Type B pancreatic cell (in vitro differentiated cells): Measurements from ENCODE around the gene EML1. TPM values are rescaled to one million over a fixed set of nuclear protein-coding genes. Genes with fewer than 3 reads are reported as not detected.

Source experiments
- DNase-seq: peaks from one replicate; pipeline ENCODE4 v3.0.0; 2021; ENCODE audit warnings: mixed read lengths; ENCODE audit not compliant: unreplicated experiment; ENCODE audit errors: extremely low spot score
- H3K27ac Mint-ChIP-seq: 2 replicates; pipeline ENCODE4 v1.8.0; 2021; ENCODE audit warnings: mild to moderate bottlenecking, mixed read lengths
- H3K27me3 Mint-ChIP-seq: 2 replicates; pipeline ENCODE4 v1.8.0; 2021; ENCODE audit warnings: mixed read lengths
- H3K36me3 Mint-ChIP-seq: 2 replicates; pipeline ENCODE4 v1.8.0; 2021; ENCODE audit warnings: mixed read lengths
- H3K4me1 Mint-ChIP-seq: one replicate; pipeline ENCODE4 v1.8.0; 2021; ENCODE audit warnings: mixed read lengths; ENCODE audit not compliant: unreplicated experiment
- H3K4me3 Mint-ChIP-seq: 2 replicates; pipeline ENCODE4 v1.8.0; 2021; ENCODE audit warnings: mild to moderate bottlenecking, mixed read lengths
- H3K9me3 Mint-ChIP-seq: 2 replicates; pipeline ENCODE4 v1.8.0; 2021; ENCODE audit warnings: mixed read lengths
- CTCF ChIP-seq: fragments of 200-600 bp; sonication (generic); conservative IDR thresholded peaks from 2 replicates; pipeline ENCODE4 v1.5.0; 2021; ENCODE audit warnings: antibody characterized with exemption, mild to moderate bottlenecking
- total RNA-seq: library from RNA; stranded (reverse); gene quantifications from 2 replicates; pipeline ENCODE4 v1.2.1, GENCODE V29; 2021; ENCODE audit warnings: low replicate concordance

Gene EML1
- total RNA-seq, 1 donor from 2014 or later: 45.7 TPM

GRCh38 chr14:99840265-99840664, 47.1 kb downstream of the EML1 start:
- Mint-ChIP-seq H3K4me1 (peaks cover 24% of the 10 kb centered on the region), H3K9me3 (no peaks in the 10 kb centered on the region), H3K4me3 (no peak overlapping the region), H3K36me3 (no peaks in the 10 kb centered on the region), H3K27me3 (no peaks in the 10 kb centered on the region), H3K27ac (no peak overlapping the region)
- DNase-seq: no peak
- TF ChIP-seq CTCF: no peak

- TF ChIP-seq CTCF: no peak
- Mint-ChIP-seq H3K4me1 (peaks cover 24% of the 10 kb centered on the region), H3K4me3 (no peak overlapping the region), H3K27ac (no peak overlapping the region), H3K36me3 (no peaks in the 10 kb centered on the region), H3K9me3 (no peaks in the 10 kb centered on the region), H3K27me3 (no peaks in the 10 kb centered on the region)
- DNase-seq: no peak
Measured at GRCh38 chr14:99840774-99841305, 47.6 kb downstream of the EML1 start.

- no peak for DNase-seq
- Mint-ChIP-seq H3K27me3 (no peaks in the 10 kb centered on the region), H3K36me3 (no peaks in the 10 kb centered on the region), H3K4me1 (peaks cover 24% of the 10 kb centered on the region), H3K9me3 (no peaks in the 10 kb centered on the region), H3K4me3 (no peak overlapping the region), H3K27ac (no peak overlapping the region)
- no peak for TF ChIP-seq CTCF
Measured at GRCh38 chr14:99841436-99842071, 48.3 kb downstream of the EML1 start.

- Mint-ChIP-seq H3K36me3 (peaks cover 3% of the 10 kb centered on the region), H3K4me3 (no peak overlapping the region), H3K9me3 (no peaks in the 10 kb centered on the region), H3K4me1 (peaks cover 24% of the 10 kb centered on the region), H3K27me3 (no peaks in the 10 kb centered on the region), H3K27ac (no peak overlapping the region)
- TF ChIP-seq CTCF: no peak
- DNase-seq: no peak
Measured at GRCh38 chr14:99842141-99842540, 48.9 kb downstream of the EML1 start.

GRCh38 chr14:99846808-99847207, 53.6 kb downstream of the EML1 start:
- no peaks in the 10 kb centered on the region for H3K27me3 Mint-ChIP-seq
- no peak overlapping the region for H3K27ac Mint-ChIP-seq
- H3K36me3 Mint-ChIP-seq: peaks cover 21% of the 10 kb centered on the region
- TF ChIP-seq CTCF: no peak
- no peak for DNase-seq
- peaks cover 13% of the 10 kb centered on the region for H3K4me1 Mint-ChIP-seq
- no peak overlapping the region for H3K4me3 Mint-ChIP-seq
- H3K9me3 Mint-ChIP-seq: no peaks in the 10 kb centered on the region

GRCh38 chr14:99850709-99851108, 57.5 kb downstream of the EML1 start:
- Mint-ChIP-seq H3K4me3 (no peak overlapping the region), H3K4me1 (peaks cover 16% of the 10 kb centered on the region), H3K9me3 (no peaks in the 10 kb centered on the region), H3K27me3 (no peaks in the 10 kb centered on the region), H3K36me3 (peaks cover 25% of the 10 kb centered on the region), H3K27ac (no peak overlapping the region)
- DNase-seq: no peak
- TF ChIP-seq CTCF: no peak
